NCI-H1417 treated with DMSO at 0.1 percent for 48 hours (cell line): ENCODE results near the gene EXOC4.
"Not testable (repeated sequence)": the region's sequence is repeated elsewhere in the genome, so short reads cannot be mapped to it uniquely, and the experiment has no call there.

ENCODE experiments used
- DNase-seq: peaks from one replicate; lab custom pipeline; 2025; lab: John Stamatoyannopoulos, UW

Gene EXOC4

GRCh38 chr7:133753513-133753912 is 500.6 kb downstream of the EXOC4 start:
- DNase-seq = no peak

- DNase-seq = no peak
Observed at GRCh38 chr7:133754708-133755107, 501.8 kb downstream of the EXOC4 start.

GRCh38 chr7:133755901-133756300 is 503.0 kb downstream of the EXOC4 start:
- no peak for DNase-seq

- DNase-seq = no peak
Observed at GRCh38 chr7:133761443-133761842, 508.6 kb downstream of the EXOC4 start.

- DNase-seq = no peak
Observed at GRCh38 chr7:133763076-133763640, 510.3 kb downstream of the EXOC4 start.

- no peak for DNase-seq
Observed at GRCh38 chr7:133769668-133770067, 516.8 kb downstream of the EXOC4 start.

- DNase-seq = no peak
Observed at GRCh38 chr7:133770863-133771492, 518.1 kb downstream of the EXOC4 start.

- DNase-seq = peak; percentile 52
Observed at GRCh38 chr7:133771788-133772419, 519.0 kb downstream of the EXOC4 start.

GRCh38 chr7:133773601-133774000 is 520.7 kb downstream of the EXOC4 start:
- DNase-seq = no peak

GRCh38 chr7:133775201-133775600 is 522.3 kb downstream of the EXOC4 start:
- no peak for DNase-seq

- no peak for DNase-seq
Observed at GRCh38 chr7:133776266-133776665, 523.4 kb downstream of the EXOC4 start.

- DNase-seq = no peak
Observed at GRCh38 chr7:133777701-133778100, 524.8 kb downstream of the EXOC4 start.

GRCh38 chr7:133778472-133778871 is 525.6 kb downstream of the EXOC4 start:
- DNase-seq = no peak

- not testable (repeated sequence) for DNase-seq
Observed at GRCh38 chr7:133779538-133779937, 526.7 kb downstream of the EXOC4 start.

GRCh38 chr7:133780912-133781311 is 528.0 kb downstream of the EXOC4 start:
- no peak for DNase-seq

GRCh38 chr7:133781486-133782090 is 528.7 kb downstream of the EXOC4 start:
- no peak for DNase-seq

GRCh38 chr7:133782470-133782869 is 529.6 kb downstream of the EXOC4 start:
- no peak for DNase-seq

GRCh38 chr7:133783276-133783675 is 530.4 kb downstream of the EXOC4 start:
- DNase-seq = no peak

- DNase-seq = no peak
Observed at GRCh38 chr7:133784486-133785001, 531.7 kb downstream of the EXOC4 start.

- DNase-seq = no peak
Observed at GRCh38 chr7:133786401-133786937, 533.6 kb downstream of the EXOC4 start.

- no peak for DNase-seq
Observed at GRCh38 chr7:133789974-133790373, 537.1 kb downstream of the EXOC4 start.

GRCh38 chr7:133790911-133791310 is 538.0 kb downstream of the EXOC4 start:
- DNase-seq = no peak

- DNase-seq = no peak
Observed at GRCh38 chr7:133794479-133794878, 541.6 kb downstream of the EXOC4 start.
